Activated CD4-positive, alpha-beta memory T cell treated with anti-CD3 and anti-CD28 coated beads, Interleukin-2, amount 10 ng/mL, durations not matched to agents 7 days and 5 days (primary cell): ENCODE measurements around the gene PEPD. TPM values are rescaled to one million over a fixed set of nuclear protein-coding genes. Genes with fewer than 3 reads are reported as not detected.

Experiments
- CTCF ChIA-PET: fragments of 350-600 bp; sonication (Branson Sonifier 250); formaldehyde crosslinking; loops from one replicate; lab custom pipeline; 2021; ENCODE audit warnings: antibody characterized with exemption, inconsistent platforms; lab: Charles Lee
- POLR2A ChIA-PET: fragments of 350-600 bp; sonication (Branson Sonifier 250); formaldehyde crosslinking; loops from one replicate; lab custom pipeline; 2021; ENCODE audit warnings: antibody characterized with exemption; lab: Charles Lee
- DNase-seq: peaks from one replicate; pipeline ENCODE4 v3.0.0-alpha.2; 2020
- H3K27ac Mint-ChIP-seq: one replicate; pipeline ENCODE4 v1.8.0; 2021; ENCODE audit warnings: mild to moderate bottlenecking, mixed read lengths
- H3K27me3 Mint-ChIP-seq: one replicate; pipeline ENCODE4 v1.8.0; 2021; ENCODE audit warnings: mixed read lengths
- H3K36me3 Mint-ChIP-seq: one replicate; pipeline ENCODE4 v1.8.0; 2021; ENCODE audit warnings: low read depth, mixed read lengths
- H3K4me1 Mint-ChIP-seq: one replicate; pipeline ENCODE4 v1.8.0; 2021; ENCODE audit warnings: mixed read lengths
- H3K4me3 Mint-ChIP-seq: one replicate; pipeline ENCODE4 v1.8.0; 2021; ENCODE audit warnings: mild to moderate bottlenecking, mixed read lengths
- H3K9me3 Mint-ChIP-seq: one replicate; pipeline ENCODE4 v1.8.0; 2021; ENCODE audit warnings: mixed read lengths
- total RNA-seq, 2 experiments: library from RNA; stranded (reverse); gene quantifications; one replicate each; pipeline ENCODE4 v1.2.3, GENCODE V29; 2021

Gene PEPD
- total RNA-seq, 2 experiments from 2014 or later: 33.3 to 36.6 TPM

- H3K9me3 Mint-ChIP-seq: no peaks in the 10 kb centered on the region
- ChIA-PET POLR2A (no interaction called here), CTCF (interaction anchor here (1.4 kb wide), 1 partner anchor 11 kb away, joined by 3 read pairs; no protein-coding TSS in a partner anchor)
- H3K27me3 Mint-ChIP-seq: peaks cover 2% of the 10 kb centered on the region
- H3K36me3 Mint-ChIP-seq: no peaks in the 10 kb centered on the region
- H3K4me1 Mint-ChIP-seq: peaks cover 7% of the 10 kb centered on the region
- H3K27ac Mint-ChIP-seq: no peak overlapping the region
- no peak for DNase-seq
- H3K4me3 Mint-ChIP-seq: no peak overlapping the region
Observed at GRCh38 chr19:33426621-33427361, 94.8 kb downstream of the PEPD start.

DNA sequence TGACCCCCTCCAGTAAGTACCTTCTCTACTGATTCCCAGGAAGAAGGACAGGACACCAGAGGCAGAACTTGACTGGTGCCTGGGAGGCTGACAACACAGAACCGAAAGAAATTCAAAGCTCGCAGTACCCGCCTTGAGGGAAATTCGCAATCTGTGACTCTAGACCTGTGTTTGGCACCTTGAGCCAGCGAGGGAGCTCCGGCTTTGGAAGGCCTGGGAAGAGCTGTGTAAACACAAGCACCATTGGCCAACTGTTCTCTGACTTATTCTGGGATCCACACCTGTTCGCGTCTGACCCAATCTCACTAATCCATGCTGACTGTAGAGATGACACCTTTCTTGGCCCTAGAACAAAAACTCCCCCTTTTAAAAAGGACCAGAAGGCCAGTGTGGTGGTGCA lies 97.4 kb downstream of the PEPD start:
- Mint-ChIP-seq H3K27ac (no peak overlapping the region), H3K4me1 (no peaks in the 10 kb centered on the region), H3K4me3 (no peak overlapping the region), H3K27me3 (no peaks in the 10 kb centered on the region), H3K9me3 (no peaks in the 10 kb centered on the region), H3K36me3 (no peaks in the 10 kb centered on the region)
- DNase-seq: no peak
- POLR2A ChIA-PET: no interaction called here
- CTCF ChIA-PET: no interaction called here

GRCh38 chr19:33422369-33423180 lies 99.0 kb downstream of the PEPD start:
- CTCF ChIA-PET: interaction anchor here (0.9 kb wide), 1 partner anchor 8 kb away, joined by 4 read pairs; no protein-coding TSS in a partner anchor
- no peaks in the 10 kb centered on the region for H3K36me3 Mint-ChIP-seq

GRCh38 chr19:33421368-33421767 lies 100.2 kb downstream of the PEPD start:
- Mint-ChIP-seq H3K27me3 (no peaks in the 10 kb centered on the region), H3K27ac (no peak overlapping the region), H3K36me3 (no peaks in the 10 kb centered on the region), H3K9me3 (no peaks in the 10 kb centered on the region), H3K4me1 (peaks cover under 1% of the 10 kb centered on the region), H3K4me3 (no peak overlapping the region)
- ChIA-PET CTCF (interaction anchor here (0.6 to 1.4 kb wide), 2 partner anchors 9 to 350 kb away, joined by 3 to 7 read pairs; no protein-coding TSS in a partner anchor), POLR2A (no interaction called here)
- DNase-seq: no peak

More at GRCh38 chr19:33422369-33423180, 99.0 kb downstream of the PEPD start:
- H3K4me3 Mint-ChIP-seq: no peak overlapping the region
- no peak overlapping the region for H3K27ac Mint-ChIP-seq
- no peaks in the 10 kb centered on the region for H3K9me3 Mint-ChIP-seq
- POLR2A ChIA-PET: no interaction called here
- no peaks in the 10 kb centered on the region for H3K27me3 Mint-ChIP-seq
- no peak for DNase-seq
- no peaks in the 10 kb centered on the region for H3K4me1 Mint-ChIP-seq

DNA sequence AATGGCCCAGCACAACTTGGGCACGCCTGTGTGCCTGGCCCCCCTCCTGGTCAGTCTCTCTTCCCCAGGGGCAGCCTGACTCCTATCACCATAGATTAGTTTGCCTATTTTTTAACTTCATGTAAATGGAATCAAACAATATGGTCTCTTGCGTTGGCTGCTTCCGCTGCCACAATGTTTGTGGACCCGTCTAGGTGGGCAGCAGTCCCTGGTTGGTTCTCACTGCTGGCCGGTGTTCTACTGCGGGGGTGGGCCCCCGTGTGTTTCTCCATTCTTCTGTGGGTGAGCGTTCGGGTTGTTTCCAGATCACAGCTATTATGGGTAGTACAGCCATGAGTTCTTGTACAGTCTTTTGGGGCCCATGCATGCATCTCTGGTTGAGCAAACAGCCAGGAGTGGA lies 100.8 kb downstream of the PEPD start:
- Mint-ChIP-seq H3K36me3 (no peaks in the 10 kb centered on the region), H3K4me1 (peaks cover 1% of the 10 kb centered on the region), H3K27ac (no peak overlapping the region), H3K9me3 (no peaks in the 10 kb centered on the region), H3K27me3 (no peaks in the 10 kb centered on the region), H3K4me3 (no peak overlapping the region)
- ChIA-PET POLR2A (no interaction called here), CTCF (interaction anchor here (0.6 to 1.4 kb wide), 2 partner anchors 9 to 350 kb away, joined by 3 to 7 read pairs; no protein-coding TSS in a partner anchor)
- DNase-seq: no peak

DNA sequence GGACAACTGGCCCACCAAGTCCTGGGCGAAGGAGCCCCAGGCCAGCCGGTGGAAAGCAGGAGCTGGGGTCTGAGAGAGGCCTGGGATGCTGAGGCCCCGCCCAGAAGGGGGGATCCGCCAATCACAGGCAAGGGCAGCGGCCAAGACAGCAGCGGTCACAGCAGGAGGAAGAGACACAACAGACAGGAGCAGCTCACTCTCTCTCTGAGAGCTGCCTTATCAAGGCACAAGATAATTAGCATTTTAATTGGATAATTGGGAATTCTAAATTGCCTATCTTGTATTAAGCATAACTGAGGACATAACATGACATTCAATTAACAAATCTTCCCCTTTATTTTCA lies 101.8 kb downstream of the PEPD start:
- ChIA-PET POLR2A (no interaction called here), CTCF (no interaction called here)
- H3K4me1 Mint-ChIP-seq: peaks cover 1% of the 10 kb centered on the region
- no peak overlapping the region for H3K27ac Mint-ChIP-seq
- no peaks in the 10 kb centered on the region for H3K9me3 Mint-ChIP-seq
- DNase-seq: no peak
- H3K36me3 Mint-ChIP-seq: no peaks in the 10 kb centered on the region
- no peak overlapping the region for H3K4me3 Mint-ChIP-seq
- H3K27me3 Mint-ChIP-seq: no peaks in the 10 kb centered on the region

DNA sequence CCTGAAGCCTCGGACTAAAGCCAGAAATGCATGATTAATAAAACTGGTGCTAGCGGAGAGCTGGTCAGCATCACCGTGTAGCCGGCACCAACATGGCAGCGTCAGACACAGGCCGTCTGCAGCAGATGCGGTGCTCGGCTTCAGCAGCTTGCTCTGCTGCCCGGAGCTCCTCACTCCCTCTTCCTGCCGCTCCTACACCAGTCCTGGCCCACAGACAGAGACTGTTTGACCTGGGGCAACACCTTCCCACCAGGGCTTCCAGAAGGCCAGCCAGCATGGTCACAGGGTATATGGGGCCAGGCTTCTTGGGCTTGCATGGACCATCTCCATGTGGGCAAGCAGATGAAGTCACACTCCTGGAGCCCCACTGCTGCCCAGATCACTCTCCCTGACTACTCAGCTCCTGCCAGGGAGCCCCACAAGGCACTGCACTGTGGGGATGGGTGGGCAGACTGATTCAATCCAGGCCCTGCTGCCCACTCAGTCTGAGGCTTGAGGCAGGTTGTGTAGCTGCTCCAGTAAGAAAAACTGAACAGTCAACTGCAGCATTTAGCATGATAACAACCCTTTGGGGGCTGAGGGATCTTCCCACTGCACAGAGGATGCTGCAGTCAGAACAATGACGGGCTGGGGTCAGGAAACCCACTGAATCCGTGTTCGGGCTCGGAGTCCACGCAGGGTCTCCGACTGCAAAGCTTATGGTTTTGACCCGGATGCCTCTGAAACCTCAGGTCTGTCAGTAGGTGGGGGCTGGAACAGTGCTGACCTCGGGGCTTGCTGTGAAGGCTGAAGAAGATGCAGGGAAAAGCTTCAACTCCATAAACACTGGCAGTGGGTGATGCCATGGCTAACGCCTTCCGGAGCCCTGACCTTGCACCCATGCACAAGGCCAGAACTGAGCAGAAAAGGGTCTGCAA lies 102.5 kb downstream of the PEPD start:
- no peak overlapping the region for H3K4me3 Mint-ChIP-seq
- H3K27me3 Mint-ChIP-seq: no peaks in the 10 kb centered on the region

GRCh38 chr19:33418461-33418860 lies 103.1 kb downstream of the PEPD start:
- Mint-ChIP-seq H3K9me3 (no peaks in the 10 kb centered on the region), H3K4me3 (no peak overlapping the region), H3K4me1 (peaks cover 1% of the 10 kb centered on the region), H3K27ac (no peak overlapping the region), H3K36me3 (no peaks in the 10 kb centered on the region), H3K27me3 (no peaks in the 10 kb centered on the region)
- CTCF ChIA-PET: interaction anchor here (1.3 kb wide), 1 partner anchor 11 kb away, joined by 3 read pairs; no protein-coding TSS in a partner anchor
- no peak for DNase-seq
- POLR2A ChIA-PET: no interaction called here

More for the DNA sequence above, 102.5 kb downstream of the PEPD start:
- Mint-ChIP-seq H3K4me1 (peaks cover 1% of the 10 kb centered on the region), H3K27ac (no peak overlapping the region), H3K36me3 (no peaks in the 10 kb centered on the region), H3K9me3 (no peaks in the 10 kb centered on the region)
- ChIA-PET CTCF (interaction anchor here (1.3 kb wide), 1 partner anchor 12 kb away, joined by 3 read pairs; no protein-coding TSS in a partner anchor), POLR2A (no interaction called here)
- no peak for DNase-seq

DNA sequence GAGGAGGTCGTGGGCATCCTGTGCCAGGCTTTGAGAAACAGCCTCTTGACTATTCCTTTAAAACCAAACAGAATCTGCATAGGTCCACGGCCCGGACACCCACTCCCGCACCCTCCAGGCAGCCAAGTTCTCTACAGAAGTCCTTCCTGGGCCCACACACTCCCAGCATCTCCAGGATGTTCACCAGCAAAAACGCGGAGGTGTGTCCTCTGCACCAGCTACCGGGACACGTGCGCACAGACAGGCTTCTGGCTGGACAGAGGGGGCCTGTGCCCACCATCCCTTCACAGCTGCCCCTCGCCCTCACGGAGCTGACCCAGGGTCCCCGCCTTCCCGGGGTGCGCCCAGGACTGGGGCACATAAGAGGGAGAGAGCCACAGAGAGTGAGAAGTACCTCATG lies 103.8 kb downstream of the PEPD start:
- H3K27ac Mint-ChIP-seq: no peak overlapping the region
- H3K9me3 Mint-ChIP-seq: no peaks in the 10 kb centered on the region
- DNase-seq: no peak
- ChIA-PET POLR2A (no interaction called here), CTCF (interaction anchor here (1.3 to 2.5 kb wide), 2 partner anchors 11 to 353 kb away, joined by 3 to 12 read pairs; no protein-coding TSS in a partner anchor)
- no peaks in the 10 kb centered on the region for H3K36me3 Mint-ChIP-seq
- H3K27me3 Mint-ChIP-seq: no peaks in the 10 kb centered on the region
- no peak overlapping the region for H3K4me3 Mint-ChIP-seq
- peaks cover 1% of the 10 kb centered on the region for H3K4me1 Mint-ChIP-seq

DNA sequence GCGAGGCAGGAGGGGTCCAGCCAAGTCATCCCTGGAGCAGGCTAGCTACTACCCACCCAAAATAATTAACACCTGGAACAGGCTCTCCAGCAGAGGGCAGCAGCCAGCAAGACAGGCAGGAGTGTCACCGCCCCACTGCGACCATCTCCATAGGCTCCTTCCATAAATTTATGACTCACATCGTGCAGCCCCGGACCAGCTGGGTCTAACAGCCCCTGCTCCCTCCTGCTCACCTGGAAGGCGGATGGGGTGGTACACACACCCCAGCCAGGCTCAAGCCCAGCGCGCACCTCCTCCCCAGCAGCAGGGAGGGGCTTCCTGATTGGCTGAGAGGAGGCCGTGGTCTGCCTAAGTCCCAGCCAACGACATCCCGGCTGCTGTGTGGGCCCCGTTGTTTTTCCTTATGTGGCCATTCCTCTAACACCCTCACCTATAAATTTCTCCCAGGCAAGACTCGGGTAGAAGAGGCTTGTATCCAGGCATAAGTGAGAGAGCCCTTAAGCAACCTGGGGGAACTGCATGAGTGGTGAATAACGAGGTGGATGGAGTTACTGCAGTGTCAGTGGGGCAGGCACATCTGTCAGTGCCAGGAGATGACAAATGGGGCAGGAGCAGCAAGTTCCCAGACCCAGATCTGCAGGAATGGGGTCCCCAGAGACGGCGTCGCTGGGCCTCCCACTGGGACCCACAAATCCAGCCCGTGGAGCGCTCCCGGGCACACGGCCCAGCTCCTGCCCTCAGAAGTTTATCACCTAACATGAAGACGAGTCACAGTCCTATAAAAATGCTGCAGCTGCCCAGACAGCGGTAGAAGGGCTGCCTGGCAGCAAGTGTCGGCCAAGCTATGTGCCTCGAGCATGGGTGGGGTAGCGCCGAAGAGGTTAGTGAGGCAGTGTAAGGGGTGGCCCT lies 105.0 kb downstream of the PEPD start:
- POLR2A ChIA-PET: interaction anchor here (0.8 kb wide), 1 partner anchor 239 kb away, joined by 3 read pairs; no protein-coding TSS in a partner anchor
- CTCF ChIA-PET: interaction anchor here (0.5 to 2.5 kb wide), 15 partner anchors 10 to 355 kb away, joined by 3 to 12 read pairs (median 3); no protein-coding TSS in a partner anchor
- H3K9me3 Mint-ChIP-seq: no peaks in the 10 kb centered on the region
- no peak overlapping the region for H3K27ac Mint-ChIP-seq
- peak; percentile 70 for DNase-seq
- H3K4me1 Mint-ChIP-seq: peaks cover 1% of the 10 kb centered on the region
- H3K27me3 Mint-ChIP-seq: no peaks in the 10 kb centered on the region
- no peak overlapping the region for H3K4me3 Mint-ChIP-seq
- H3K36me3 Mint-ChIP-seq: no peaks in the 10 kb centered on the region

- peaks cover 1% of the 10 kb centered on the region for H3K4me1 Mint-ChIP-seq
Observed at GRCh38 chr19:33414667-33415605, 106.7 kb downstream of the PEPD start.

More at GRCh38 chr19:33414667-33415605, 106.7 kb downstream of the PEPD start:
- POLR2A ChIA-PET: no interaction called here
- Mint-ChIP-seq H3K36me3 (no peaks in the 10 kb centered on the region), H3K9me3 (no peaks in the 10 kb centered on the region), H3K27ac (no peak overlapping the region), H3K4me3 (no peak overlapping the region), H3K27me3 (no peaks in the 10 kb centered on the region)
- CTCF ChIA-PET: interaction anchor here (1.3 to 1.9 kb wide), 5 partner anchors 8 to 354 kb away, joined by 3 to 9 read pairs (median 7); no protein-coding TSS in a partner anchor
- no peak for DNase-seq
